Neural cell (in vitro differentiated cells): ENCODE measurements around the gene TPRG1.

ENCODE experiments used
- EP300 ChIP-seq: fragments of 450-650 bp; conservative IDR thresholded peaks from 2 replicates; pipeline ENCODE4 v1.6.1; 2014; ENCODE audit warnings: antibody characterized with exemption, mild to moderate bottlenecking, moderate library complexity; ENCODE audit not compliant: poor library complexity, severe bottlenecking
- MXI1 ChIP-seq: fragments of 450-650 bp; conservative IDR thresholded peaks from 2 replicates; pipeline ENCODE4 v1.6.1; 2014; ENCODE audit warnings: antibody characterized with exemption, mild to moderate bottlenecking; ENCODE audit not compliant: poor library complexity, severe bottlenecking
- POLR2AphosphoS5 ChIP-seq: IDR thresholded peaks from 2 replicates; pipeline ENCODE4 v1.6.1; 2012
- RAD21 ChIP-seq: fragments of 450-650 bp; conservative IDR thresholded peaks from 2 replicates; pipeline ENCODE4 v1.6.1; 2014; ENCODE audit warnings: antibody characterized with exemption, mild to moderate bottlenecking, moderate library complexity
- SMC3 ChIP-seq: fragments of 450-650 bp; conservative IDR thresholded peaks from 2 replicates; pipeline ENCODE4 v1.6.1; 2014; ENCODE audit warnings: antibody characterized with exemption, mild to moderate bottlenecking, moderate library complexity; ENCODE audit not compliant: poor library complexity
- TF ChIP-seq, protein P1 (sequence below): fragments of 450-650 bp; IDR thresholded peaks from 2 replicates; pipeline ENCODE4 v1.5.1; 2014; ENCODE audit warnings: antibody characterized with exemption, mild to moderate bottlenecking, moderate library complexity; ENCODE audit not compliant: poor library complexity, severe bottlenecking
- TF ChIP-seq, protein P2 (sequence below): IDR thresholded peaks from 2 replicates; pipeline ENCODE4 v1.6.1; 2012; ENCODE audit warnings: borderline replicate concordance

DNA sequence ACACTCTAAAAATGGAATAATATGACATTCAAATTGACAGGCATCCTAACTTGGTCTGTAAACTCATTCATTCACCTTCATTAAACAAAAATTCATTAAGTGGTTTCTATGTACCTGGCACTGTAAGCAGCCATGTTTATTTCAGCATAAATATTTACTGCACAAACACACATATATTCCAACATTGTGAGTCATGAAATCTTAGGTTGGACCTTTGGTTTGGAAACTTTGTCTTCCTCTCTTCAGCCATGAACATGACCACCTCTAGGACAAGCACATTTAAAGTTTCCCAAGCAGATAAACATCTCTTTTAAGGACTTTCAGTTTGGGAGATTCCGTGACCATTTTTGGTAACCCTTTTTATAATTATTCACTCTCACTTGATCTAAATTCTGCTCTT lies 131.8 kb downstream of the TPRG1 start:
- TF ChIP-seq, protein P1, sequence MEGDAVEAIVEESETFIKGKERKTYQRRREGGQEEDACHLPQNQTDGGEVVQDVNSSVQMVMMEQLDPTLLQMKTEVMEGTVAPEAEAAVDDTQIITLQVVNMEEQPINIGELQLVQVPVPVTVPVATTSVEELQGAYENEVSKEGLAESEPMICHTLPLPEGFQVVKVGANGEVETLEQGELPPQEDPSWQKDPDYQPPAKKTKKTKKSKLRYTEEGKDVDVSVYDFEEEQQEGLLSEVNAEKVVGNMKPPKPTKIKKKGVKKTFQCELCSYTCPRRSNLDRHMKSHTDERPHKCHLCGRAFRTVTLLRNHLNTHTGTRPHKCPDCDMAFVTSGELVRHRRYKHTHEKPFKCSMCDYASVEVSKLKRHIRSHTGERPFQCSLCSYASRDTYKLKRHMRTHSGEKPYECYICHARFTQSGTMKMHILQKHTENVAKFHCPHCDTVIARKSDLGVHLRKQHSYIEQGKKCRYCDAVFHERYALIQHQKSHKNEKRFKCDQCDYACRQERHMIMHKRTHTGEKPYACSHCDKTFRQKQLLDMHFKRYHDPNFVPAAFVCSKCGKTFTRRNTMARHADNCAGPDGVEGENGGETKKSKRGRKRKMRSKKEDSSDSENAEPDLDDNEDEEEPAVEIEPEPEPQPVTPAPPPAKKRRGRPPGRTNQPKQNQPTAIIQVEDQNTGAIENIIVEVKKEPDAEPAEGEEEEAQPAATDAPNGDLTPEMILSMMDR = no peak
- TF ChIP-seq, protein P2, sequence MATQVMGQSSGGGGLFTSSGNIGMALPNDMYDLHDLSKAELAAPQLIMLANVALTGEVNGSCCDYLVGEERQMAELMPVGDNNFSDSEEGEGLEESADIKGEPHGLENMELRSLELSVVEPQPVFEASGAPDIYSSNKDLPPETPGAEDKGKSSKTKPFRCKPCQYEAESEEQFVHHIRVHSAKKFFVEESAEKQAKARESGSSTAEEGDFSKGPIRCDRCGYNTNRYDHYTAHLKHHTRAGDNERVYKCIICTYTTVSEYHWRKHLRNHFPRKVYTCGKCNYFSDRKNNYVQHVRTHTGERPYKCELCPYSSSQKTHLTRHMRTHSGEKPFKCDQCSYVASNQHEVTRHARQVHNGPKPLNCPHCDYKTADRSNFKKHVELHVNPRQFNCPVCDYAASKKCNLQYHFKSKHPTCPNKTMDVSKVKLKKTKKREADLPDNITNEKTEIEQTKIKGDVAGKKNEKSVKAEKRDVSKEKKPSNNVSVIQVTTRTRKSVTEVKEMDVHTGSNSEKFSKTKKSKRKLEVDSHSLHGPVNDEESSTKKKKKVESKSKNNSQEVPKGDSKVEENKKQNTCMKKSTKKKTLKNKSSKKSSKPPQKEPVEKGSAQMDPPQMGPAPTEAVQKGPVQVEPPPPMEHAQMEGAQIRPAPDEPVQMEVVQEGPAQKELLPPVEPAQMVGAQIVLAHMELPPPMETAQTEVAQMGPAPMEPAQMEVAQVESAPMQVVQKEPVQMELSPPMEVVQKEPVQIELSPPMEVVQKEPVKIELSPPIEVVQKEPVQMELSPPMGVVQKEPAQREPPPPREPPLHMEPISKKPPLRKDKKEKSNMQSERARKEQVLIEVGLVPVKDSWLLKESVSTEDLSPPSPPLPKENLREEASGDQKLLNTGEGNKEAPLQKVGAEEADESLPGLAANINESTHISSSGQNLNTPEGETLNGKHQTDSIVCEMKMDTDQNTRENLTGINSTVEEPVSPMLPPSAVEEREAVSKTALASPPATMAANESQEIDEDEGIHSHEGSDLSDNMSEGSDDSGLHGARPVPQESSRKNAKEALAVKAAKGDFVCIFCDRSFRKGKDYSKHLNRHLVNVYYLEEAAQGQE = no peak
- TF ChIP-seq SMC3 (no peak), RAD21 (no peak), MXI1 (no peak), POLR2AphosphoS5 (no peak), EP300 (no peak)
